ENCODE data around the gene GPR39. TPM values are rescaled to one million over a fixed set of nuclear protein-coding genes. Genes with fewer than 3 reads are reported as not detected.

The GPR39 gene
- total RNA-seq, 1 donor: 3.6 TPM

DNA sequence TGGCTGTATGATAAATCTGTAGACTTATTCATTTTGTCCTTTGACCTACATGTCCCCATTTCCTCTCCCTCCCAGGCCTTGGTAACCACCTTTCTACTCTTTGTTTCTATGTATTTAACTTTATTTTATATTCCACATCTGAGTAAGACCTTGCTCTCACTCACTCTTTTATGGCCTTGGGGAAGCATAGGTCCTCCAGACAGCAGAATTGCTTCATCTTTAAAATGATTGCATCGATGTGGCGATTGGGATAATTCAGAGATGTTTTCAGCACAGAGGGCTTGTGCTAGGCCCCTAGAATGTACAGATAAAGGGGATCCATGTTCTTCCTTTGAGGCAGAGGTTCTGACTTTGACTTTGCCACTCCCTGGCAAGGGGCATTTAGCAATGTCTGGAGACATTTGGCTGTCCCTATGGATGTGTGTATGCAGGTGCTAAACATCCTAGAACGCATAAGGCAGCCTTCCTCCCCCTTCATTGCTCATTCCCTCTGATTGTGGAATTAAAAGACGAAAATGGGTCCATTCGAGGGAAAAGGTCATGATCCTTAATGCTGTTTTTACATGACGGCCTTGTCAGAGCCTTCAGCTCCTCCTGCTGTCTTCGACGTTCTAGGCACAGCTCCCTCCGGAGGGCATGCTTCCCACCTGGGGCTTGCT, 1.2 kb upstream of the GPR39 start:
- Histone ChIP-seq H3K4me2 (ENCODE audit: insufficient read depth, low read length) (peak overlapping the region; percentile 90), H3K9me3 (ENCODE audit: low read depth, low read length) (no peaks in the 10 kb centered on the region), H3K27me3 (ENCODE audit: insufficient read depth, low read length) (no peaks in the 10 kb centered on the region), H3K36me3 (ENCODE audit: insufficient read depth, low read length) (no peaks in the 10 kb centered on the region), H3K4me1 (ENCODE audit: insufficient read depth, low read length) (peaks cover 16% of the 10 kb centered on the region), H4K20me1 (ENCODE audit: insufficient read depth, low read length) (no peaks in the 10 kb centered on the region), H3K4me3 (ENCODE audit: insufficient read depth, low read length) (peak overlapping the region; percentile 79), H3K79me2 (ENCODE audit: insufficient read depth, low read length) (peaks cover 3% of the 10 kb centered on the region), H2AFZ (ENCODE audit: low read length) (peak overlapping the region; percentile 89), H3K27ac (ENCODE audit: low read depth, low read length) (peak overlapping the region; percentile 74)
- TF ChIP-seq, protein P1, sequence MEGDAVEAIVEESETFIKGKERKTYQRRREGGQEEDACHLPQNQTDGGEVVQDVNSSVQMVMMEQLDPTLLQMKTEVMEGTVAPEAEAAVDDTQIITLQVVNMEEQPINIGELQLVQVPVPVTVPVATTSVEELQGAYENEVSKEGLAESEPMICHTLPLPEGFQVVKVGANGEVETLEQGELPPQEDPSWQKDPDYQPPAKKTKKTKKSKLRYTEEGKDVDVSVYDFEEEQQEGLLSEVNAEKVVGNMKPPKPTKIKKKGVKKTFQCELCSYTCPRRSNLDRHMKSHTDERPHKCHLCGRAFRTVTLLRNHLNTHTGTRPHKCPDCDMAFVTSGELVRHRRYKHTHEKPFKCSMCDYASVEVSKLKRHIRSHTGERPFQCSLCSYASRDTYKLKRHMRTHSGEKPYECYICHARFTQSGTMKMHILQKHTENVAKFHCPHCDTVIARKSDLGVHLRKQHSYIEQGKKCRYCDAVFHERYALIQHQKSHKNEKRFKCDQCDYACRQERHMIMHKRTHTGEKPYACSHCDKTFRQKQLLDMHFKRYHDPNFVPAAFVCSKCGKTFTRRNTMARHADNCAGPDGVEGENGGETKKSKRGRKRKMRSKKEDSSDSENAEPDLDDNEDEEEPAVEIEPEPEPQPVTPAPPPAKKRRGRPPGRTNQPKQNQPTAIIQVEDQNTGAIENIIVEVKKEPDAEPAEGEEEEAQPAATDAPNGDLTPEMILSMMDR (IDR thresholded peaks at IDR 0.05; ENCODE audit: extremely low read depth, low read depth, low read length): no peak
- DNase-seq (ENCODE audit: insufficient read length, low spot score, missing footprints): no peak

DNA sequence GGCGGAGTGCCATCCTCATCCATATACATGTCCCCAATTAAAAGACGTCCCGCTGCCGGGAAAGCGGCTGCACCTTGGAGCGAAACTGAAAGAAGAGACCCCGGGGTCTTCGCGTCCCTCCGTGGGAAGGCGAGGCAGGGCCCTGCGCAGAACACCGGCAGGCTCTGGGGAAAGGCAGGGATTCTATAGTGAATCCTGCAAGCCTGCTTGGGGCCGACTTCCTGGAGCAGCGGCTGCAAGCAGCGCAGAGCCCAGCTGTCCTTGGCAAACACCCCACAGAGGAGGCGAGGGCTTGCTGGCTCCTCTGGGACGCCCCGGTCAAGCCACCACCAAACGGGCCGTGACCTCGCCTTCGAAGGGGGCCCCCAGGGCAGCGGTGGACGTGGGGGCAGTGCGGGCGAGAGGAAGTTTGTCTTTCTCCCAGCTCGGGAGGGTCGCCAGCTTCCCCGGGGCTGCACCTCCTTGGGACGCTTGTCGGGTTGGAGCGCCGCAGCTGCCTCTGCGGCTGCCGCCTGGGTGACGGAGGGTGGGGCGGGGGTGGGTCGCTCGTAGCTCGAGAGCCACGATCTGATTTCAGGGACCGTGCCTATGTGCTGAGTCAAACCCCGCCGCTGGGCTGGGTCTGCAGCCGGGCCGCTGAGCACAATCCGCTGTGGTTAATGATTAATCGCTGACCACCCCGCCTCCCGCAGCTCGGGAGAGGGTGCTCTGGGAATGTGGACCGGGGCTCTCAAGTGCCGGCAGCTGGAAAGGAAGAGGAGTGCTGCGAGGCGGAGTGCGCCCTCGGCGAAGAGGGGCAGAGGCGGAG, 486 bp upstream of the GPR39 start:
- no peaks in the 10 kb centered on the region for H3K27me3 ChIP-seq (ENCODE audit: insufficient read depth, low read length)
- peak overlapping the region; percentile 89 for H2AFZ ChIP-seq (ENCODE audit: low read length)
- H3K4me1 ChIP-seq (ENCODE audit: insufficient read depth, low read length): peaks cover 22% of the 10 kb centered on the region
- no peaks in the 10 kb centered on the region for H4K20me1 ChIP-seq (ENCODE audit: insufficient read depth, low read length)
- peak; percentile 98 for DNase-seq (ENCODE audit: insufficient read length, low spot score, missing footprints)
- H3K79me2 ChIP-seq (ENCODE audit: insufficient read depth, low read length): peaks cover 3% of the 10 kb centered on the region
- peak overlapping the region; percentile 74 for H3K27ac ChIP-seq (ENCODE audit: low read depth, low read length)
- H3K4me2 ChIP-seq (ENCODE audit: insufficient read depth, low read length): peak overlapping the region; percentile 90
- TF ChIP-seq, protein P1 (IDR thresholded peaks at IDR 0.05; ENCODE audit: extremely low read depth, low read depth, low read length): no peak
- peak overlapping the region; percentile 79 for H3K4me3 ChIP-seq (ENCODE audit: insufficient read depth, low read length)
- no peaks in the 10 kb centered on the region for H3K36me3 ChIP-seq (ENCODE audit: insufficient read depth, low read length)
- no peaks in the 10 kb centered on the region for H3K9me3 ChIP-seq (ENCODE audit: low read depth, low read length)

DNA sequence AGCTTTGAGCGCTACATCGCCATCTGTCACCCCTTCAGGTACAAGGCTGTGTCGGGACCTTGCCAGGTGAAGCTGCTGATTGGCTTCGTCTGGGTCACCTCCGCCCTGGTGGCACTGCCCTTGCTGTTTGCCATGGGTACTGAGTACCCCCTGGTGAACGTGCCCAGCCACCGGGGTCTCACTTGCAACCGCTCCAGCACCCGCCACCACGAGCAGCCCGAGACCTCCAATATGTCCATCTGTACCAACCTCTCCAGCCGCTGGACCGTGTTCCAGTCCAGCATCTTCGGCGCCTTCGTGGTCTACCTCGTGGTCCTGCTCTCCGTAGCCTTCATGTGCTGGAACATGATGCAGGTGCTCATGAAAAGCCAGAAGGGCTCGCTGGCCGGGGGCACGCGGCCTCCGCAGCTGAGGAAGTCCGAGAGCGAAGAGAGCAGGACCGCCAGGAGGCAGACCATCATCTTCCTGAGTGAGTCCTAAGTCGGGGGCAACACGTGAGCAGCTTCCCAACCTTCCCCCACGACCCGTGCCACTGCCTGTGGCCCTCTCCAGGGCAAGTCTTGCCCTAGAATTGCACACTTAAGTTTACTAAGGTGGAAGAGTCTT, 928 bp downstream of the GPR39 start:
- no peak overlapping the region for H3K4me3 ChIP-seq (ENCODE audit: insufficient read depth, low read length)
- H3K9me3 ChIP-seq (ENCODE audit: low read depth, low read length): no peaks in the 10 kb centered on the region
- H3K79me2 ChIP-seq (ENCODE audit: insufficient read depth, low read length): peaks cover 3% of the 10 kb centered on the region
- H3K36me3 ChIP-seq (ENCODE audit: insufficient read depth, low read length): no peaks in the 10 kb centered on the region
- H3K4me1 ChIP-seq (ENCODE audit: insufficient read depth, low read length): peaks cover 30% of the 10 kb centered on the region
- no peaks in the 10 kb centered on the region for H4K20me1 ChIP-seq (ENCODE audit: insufficient read depth, low read length)
- H3K27ac ChIP-seq (ENCODE audit: low read depth, low read length): no peak overlapping the region
- no peak for DNase-seq (ENCODE audit: insufficient read length, low spot score, missing footprints)
- H3K27me3 ChIP-seq (ENCODE audit: insufficient read depth, low read length): no peaks in the 10 kb centered on the region
- H2AFZ ChIP-seq (ENCODE audit: low read length): no peak overlapping the region
- TF ChIP-seq, protein P1 (IDR thresholded peaks at IDR 0.05; ENCODE audit: extremely low read depth, low read depth, low read length): no peak
- H3K4me2 ChIP-seq (ENCODE audit: insufficient read depth, low read length): no peak overlapping the region

DNA sequence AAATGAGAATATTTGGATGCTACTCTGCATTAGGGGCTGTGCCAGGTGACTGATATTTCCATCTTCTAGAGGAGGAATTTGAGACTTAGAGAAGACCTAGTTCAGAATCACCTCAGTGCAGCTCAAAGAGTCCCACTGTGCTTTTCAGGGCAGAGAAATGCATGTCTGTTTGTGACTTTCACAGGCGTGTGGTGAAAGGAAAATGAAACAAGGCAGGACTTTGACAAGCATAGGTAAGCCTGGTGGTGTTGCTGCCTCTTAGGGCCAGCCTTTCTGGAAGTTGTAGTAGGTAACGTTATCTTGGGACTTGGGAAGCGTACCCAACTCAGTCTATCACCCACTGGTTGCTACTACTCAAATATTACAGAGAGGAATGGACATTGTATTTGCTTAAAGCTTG, 2.6 kb downstream of the GPR39 start:
- Histone ChIP-seq H3K4me3 (ENCODE audit: insufficient read depth, low read length) (no peak overlapping the region), H3K79me2 (ENCODE audit: insufficient read depth, low read length) (peaks cover 3% of the 10 kb centered on the region), H3K4me1 (ENCODE audit: insufficient read depth, low read length) (peaks cover 31% of the 10 kb centered on the region), H4K20me1 (ENCODE audit: insufficient read depth, low read length) (no peaks in the 10 kb centered on the region), H2AFZ (ENCODE audit: low read length) (no peak overlapping the region), H3K9me3 (ENCODE audit: low read depth, low read length) (no peaks in the 10 kb centered on the region), H3K4me2 (ENCODE audit: insufficient read depth, low read length) (no peak overlapping the region), H3K27me3 (ENCODE audit: insufficient read depth, low read length) (no peaks in the 10 kb centered on the region), H3K36me3 (ENCODE audit: insufficient read depth, low read length) (no peaks in the 10 kb centered on the region), H3K27ac (ENCODE audit: low read depth, low read length) (no peak overlapping the region)
- TF ChIP-seq, protein P1 (IDR thresholded peaks at IDR 0.05; ENCODE audit: extremely low read depth, low read depth, low read length): no peak
- no peak for DNase-seq (ENCODE audit: insufficient read length, low spot score, missing footprints)
